NCI-H1694 (cell line): ENCODE data around the gene DNAJB7.
"Not testable (repeated sequence)": the region's sequence is repeated elsewhere in the genome, so short reads cannot be mapped to it uniquely, and the experiment has no call there.

Experiments
- DNase-seq: peaks from one replicate; lab custom pipeline; 2025; lab: John Stamatoyannopoulos, UW

Gene DNAJB7

DNA sequence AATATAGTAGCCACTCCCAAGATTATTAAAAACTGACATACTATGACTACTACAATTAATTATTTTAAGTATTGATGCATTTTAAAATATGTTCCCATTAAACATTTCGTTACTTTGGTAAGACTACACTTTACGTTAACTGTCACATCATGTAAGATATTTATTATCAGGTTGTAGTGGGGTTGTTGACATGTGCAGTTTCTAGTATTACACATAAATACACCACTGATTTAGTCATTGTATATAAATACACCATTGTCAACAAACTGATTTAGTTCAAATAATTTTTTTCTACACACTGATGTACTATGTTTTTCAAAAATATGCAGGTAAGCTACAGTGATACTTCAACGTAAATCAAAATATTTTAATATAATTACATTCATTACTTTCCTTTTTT lies 17.0 kb downstream of the DNAJB7 start:
- DNase-seq, result no peak

DNA sequence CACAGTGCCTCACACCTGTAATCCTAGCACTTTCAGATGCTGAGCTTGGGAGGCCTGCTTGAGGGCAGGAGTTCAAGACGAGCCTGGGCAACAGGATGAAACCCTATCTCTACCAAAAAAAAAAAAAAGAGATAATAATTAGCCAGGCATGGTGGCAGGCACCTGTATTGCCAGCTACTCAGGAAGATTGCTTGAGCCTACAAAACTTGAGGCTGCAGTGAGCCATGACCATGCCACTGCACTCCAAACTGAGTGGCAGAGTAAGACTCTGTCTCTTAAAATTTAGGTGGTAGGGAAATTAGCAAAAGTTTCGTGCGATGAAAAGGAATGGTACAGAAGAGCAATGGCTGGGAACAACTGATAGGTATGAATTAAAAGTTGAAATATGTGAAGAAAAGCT lies 23.4 kb downstream of the DNAJB7 start:
- DNase-seq, result no peak

DNA sequence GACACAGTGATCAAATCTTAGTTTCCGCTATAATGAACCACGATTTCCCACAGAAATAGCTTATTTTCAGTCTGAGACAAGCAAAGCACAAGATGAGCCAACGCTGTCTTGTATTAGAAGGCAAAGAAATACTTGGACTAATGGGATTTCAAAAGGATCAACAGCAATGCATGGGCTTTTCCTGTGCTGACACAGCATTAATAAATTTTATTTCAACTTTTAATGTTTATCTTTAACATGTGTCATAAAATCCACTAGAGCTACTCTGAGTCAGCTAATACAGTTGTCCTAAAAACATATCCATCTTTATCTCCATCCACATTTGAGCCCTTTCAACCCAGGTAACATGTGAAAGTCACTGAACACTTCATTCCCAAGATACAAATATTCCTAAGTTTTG lies 27.3 kb downstream of the DNAJB7 start:
- no peak for DNase-seq

DNA sequence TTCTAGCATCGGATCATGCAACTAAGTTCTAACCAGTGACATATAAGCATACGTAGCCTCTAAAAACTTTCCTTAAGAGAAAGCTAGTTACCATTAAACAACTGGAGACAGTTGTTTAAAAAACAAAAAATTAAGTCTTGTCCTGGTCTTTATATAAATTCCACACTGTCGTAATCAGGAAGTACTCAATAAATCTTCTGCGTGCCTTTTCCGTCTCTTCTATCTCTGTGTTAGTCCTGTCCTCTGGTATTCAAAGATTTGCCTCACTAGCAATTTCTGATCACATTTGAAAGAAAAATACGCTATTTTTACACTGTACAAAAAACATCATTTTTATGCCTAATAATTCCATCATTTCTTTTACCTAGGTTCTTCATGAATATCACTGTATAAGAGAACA lies 32.8 kb downstream of the DNAJB7 start:
- DNase-seq, result no peak

DNA sequence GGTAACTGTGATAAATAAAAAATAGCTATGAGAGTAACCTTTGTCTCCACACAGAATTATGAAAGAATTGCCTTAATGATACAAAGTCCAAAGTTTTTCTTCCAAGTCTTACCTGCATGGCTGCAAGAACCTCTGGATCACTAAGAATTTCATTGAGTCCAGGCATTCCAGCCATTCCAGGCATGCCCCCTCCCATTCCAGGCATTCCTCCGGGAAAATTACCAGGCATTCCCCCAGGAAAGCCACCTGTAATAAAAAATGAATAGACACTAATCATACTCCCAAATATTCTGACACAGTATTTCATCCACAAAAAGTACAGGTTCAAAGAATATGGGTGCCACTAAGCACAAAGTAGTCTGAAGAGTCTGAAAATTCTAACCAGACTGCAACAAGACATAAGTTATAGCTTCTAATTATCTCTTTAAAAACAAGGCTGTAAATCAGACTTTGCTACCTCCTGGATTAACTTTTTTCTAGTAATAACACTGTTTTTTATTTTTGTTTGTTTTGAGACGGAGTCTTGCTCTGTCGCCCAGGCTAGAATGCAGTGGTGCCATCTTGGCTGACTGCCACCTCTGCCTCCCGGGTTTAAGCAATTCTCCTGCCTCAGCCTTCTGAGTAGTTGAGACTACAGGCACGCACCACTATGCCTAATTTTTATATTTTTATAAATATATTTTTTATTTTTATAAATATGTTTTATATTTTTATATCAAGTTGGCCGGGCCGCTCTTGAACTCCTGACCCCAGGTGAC lies 34.8 kb downstream of the DNAJB7 start:
- DNase-seq, result no peak

DNA sequence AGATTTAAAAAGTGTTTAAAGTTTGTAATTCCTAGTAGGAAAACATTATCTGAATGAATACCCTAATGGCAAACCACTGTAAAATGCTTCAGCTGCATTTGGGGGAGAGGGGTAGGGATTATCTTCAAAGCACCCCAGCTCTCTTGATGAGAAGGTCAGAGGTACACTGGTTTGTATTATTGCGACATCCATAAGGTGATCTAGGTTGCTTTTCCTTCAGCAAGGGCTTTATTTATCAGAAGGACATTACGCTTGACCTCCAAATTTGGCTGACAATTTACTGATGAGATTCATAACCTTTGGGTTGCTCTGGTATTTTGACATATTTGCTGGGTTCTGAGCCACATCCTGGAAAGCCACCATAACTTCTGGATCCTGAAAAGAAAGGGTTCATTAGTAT lies 35.6 kb downstream of the DNAJB7 start:
- not testable (repeated sequence) for DNase-seq

DNA sequence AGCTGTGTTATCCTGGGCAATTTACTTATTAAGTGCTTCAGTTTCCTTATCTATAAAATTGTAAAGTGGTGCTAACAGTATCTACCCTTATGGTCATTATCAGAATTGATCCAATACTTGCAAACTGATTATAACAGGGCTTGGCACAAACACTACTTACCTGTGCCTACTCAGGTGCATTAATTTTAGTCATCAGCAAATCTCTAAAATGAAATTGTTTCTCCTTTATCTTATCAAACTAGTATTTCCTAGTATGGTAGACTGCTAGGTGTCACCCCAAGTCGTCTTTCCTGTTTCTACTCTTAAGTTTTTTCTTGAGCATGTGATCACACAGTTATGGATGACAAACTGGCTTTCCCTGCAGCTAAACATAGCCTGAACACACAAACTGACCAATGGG lies 38.5 kb downstream of the DNAJB7 start:
- no peak for DNase-seq

DNA sequence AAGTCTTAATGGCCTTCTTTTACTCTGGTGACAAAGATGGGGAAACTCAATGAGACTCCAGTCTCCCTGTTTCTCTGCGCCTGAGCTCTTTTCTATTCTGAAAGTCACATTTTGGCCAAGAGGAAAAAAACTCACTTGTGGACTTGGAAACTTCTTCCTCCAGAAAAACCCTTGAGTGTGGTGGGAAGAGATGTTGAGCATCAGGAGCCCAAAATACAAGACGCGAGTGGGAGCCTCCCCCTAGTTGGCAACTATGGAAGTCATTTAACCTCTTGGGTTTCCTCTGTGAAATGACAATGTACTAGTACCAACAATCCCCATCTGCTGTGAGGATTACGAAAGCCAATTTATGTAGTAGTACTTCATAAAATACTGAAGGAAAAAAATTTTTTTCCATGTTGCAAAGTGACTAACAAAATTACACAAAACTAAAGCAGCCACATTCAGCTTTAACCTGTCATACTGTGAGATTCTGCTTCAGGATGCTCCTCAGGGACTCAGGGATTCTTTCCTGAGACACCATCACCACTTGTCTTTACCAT lies 42.2 kb downstream of the DNAJB7 start:
- DNase-seq, result peak; percentile 54

DNA sequence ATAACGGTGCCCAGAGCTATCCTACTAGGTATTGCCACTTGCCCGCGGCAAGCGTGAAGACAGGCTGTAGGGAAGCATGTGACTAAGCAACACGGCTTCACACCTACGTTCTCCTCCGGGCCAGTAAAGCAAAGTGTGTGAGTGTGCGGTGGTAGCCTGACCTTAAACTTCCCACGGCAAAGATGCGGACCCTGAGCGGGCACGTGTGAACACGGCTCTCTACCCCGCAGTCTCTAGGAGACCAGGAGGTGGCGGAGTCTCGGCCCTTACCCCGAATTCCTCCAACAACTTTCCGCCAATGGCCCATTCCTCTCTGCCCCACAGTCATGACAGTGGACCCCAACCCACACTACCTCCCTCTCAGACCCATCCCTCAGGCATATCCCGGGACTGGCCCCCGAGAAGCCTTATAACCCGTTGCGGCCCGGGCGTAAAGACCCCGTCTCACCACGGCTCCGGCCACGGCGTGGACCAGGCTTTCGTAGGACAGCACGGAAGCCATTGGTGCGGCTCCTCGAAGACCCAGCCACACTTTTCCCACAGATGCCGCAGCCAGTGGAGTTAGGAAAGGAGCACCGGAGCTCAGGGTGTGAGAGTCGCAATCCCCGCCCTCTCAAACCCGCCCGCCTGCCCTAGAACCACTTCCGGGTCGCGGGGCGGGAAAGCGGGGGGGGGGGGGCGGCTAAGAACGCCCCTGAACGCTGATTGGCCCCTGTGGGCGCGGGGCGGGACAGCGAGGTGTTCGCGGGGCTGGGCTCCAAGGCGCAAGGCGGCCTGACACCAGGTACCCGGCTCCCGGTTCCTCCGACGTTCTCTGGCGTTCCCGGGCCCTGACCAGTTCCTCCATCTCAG lies 42.9 kb downstream of the DNAJB7 start, which contains the start of gene SLC25A17:
Gene SLC25A17, minus strand, starts transcription at position 600 of the 852 bp plus-strand sequence. Its CDS starts 98 bp downstream, at position 502.
- DNase-seq, result peak; percentile 67

DNA sequence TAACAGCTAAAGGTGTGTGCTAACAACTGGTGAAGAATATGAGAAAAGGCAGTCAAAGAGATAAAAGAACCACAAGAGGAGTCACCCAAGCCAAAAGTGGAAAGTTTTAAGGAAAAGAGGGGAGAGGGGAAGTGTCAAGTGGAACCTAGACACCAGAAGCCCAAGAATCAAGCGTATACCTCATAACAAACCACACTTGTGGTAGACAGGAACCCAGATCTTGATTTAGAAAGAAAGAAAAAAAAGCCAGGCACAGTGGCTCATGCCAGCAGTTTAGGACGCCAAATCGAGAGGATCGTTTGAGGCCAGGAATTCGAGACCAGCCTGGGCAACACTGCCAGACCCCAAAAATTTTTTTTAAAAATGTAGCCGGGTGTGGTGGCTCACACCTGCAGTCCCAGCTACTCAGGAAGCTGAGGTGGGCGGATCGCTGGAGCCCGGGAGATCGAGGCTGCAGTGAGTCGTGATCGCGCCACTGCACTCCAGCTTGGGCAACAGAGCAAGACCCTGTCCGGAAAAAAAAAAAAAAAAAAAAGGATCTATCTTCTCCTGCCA lies 43.6 kb downstream of the DNAJB7 start:
- DNase-seq, result no peak

DNA sequence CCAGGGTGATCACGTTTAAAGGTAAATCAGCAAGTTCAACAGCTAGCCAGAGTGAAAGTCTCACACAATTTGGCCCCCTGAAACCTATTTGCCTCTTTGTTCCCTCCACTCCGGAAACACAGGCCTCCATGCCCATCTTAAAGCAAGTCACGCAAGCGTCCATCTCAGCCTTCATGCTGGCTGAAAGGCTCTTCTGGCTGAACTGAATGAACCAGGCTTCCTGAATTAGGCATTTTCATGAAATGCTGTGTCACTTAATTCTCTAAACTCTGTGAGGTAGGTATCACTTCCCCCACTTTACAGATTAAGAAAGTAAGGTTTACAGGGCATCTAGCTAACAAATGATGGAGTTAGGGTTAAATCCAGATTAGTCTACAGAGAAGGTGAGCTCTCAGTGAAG lies 44.2 kb downstream of the DNAJB7 start:
- no peak for DNase-seq

DNA sequence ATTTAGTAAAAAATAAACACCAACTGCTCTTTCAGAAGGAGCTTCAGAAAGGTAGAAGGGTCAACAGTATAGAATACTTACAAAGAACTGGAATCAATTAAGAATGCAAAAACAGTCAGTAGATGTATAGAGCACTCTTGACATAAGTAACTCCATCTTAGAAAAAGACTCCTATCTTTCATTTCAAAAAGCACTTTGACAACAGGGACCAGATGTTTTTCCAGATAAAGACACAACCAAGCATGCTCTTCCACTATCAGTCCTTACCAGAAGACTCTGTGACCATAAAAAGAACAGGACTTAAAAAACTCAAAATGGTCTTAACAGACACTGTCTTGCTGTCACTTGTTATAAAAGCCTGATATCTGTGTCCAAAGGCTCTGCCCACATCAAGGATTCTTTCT lies 48.0 kb downstream of the DNAJB7 start:
- no peak for DNase-seq
